ENCODE results near the gene HSBP1L1. TPM values are rescaled to one million over a fixed set of nuclear protein-coding genes. Genes with fewer than 3 reads are reported as not detected.
"Not testable (repeated sequence)": the region's sequence is repeated elsewhere in the genome, so short reads cannot be mapped to it uniquely, and the experiment has no call there.

The HSBP1L1 gene
- total RNA-seq, 1 experiment from 2014 or later, result 25.7 TPM

DNA sequence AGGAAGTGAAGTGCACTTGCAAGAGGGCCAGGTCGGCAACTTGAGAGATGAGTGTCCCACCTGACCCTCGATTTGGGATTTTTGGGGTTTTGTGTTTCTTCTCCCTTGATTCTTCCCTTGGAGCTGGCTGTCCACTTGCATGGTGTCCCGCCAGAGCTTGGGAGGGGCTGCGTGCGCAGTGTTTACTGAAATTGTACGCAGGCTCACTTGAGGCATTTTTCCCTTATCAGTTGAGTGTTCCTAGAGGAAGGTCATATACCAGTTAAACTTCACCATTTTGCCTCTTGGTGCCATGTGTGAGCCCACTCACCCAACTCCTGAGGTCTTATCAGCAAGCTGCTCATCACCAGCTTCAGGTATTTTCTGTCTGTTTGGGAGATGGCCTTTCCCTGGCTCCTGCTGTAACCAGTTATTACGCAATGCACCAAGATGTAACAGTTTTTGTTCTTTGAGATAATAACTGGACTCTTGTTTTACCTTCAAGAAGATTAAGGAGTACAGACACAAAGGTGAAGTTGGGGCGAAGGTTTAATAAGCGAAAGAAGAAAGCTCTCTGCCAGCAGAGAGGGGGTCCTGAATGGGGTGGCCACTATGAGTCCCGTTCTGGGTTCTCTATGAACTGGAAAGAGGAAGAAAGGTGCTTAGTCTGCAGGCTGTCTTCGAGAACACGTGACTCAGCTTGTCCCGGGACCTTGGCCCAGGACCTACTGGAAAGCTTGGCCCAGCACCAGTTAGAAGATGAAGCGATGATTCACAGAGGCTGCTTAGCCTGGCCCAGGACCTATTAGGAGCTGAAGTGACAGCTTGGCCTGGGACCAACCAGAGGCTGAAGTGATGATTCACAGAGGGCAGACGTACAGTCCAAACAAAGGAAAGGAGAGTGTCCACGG lies 45.5 kb downstream of the HSBP1L1 start:
- BruUV-seq (replicated peaks), result no TSS peak
- Histone ChIP-seq H3K9me3 (no peaks in the 10 kb centered on the region), H3K4me3 (ENCODE audit: low read depth, low read length) (no peak overlapping the region), H3K4me1 (no peaks in the 10 kb centered on the region), H3K36me3 (ENCODE audit: control insufficient read depth, insufficient read depth, low read length) (no peaks in the 10 kb centered on the region), H3K27me3 (replicated peaks; ENCODE audit: control insufficient read depth, insufficient read depth, low read length) (no peaks in the 10 kb centered on the region)
- DNase-seq, result no peak
- Mint-ChIP-seq H3K36me3 (ENCODE audit: insufficient read depth, unreplicated experiment) (no peaks in the 10 kb centered on the region), H3K27me3 (ENCODE audit: insufficient read depth, unreplicated experiment) (no peaks in the 10 kb centered on the region), H3K9me3 (ENCODE audit: unreplicated experiment) (no peaks in the 10 kb centered on the region), H3K27ac (ENCODE audit: unreplicated experiment) (no peak overlapping the region), H3K4me1 (ENCODE audit: low read depth, unreplicated experiment) (no peaks in the 10 kb centered on the region), H3K4me3 (ENCODE audit: unreplicated experiment) (no peak overlapping the region)
- TF ChIP-seq, protein P1, sequence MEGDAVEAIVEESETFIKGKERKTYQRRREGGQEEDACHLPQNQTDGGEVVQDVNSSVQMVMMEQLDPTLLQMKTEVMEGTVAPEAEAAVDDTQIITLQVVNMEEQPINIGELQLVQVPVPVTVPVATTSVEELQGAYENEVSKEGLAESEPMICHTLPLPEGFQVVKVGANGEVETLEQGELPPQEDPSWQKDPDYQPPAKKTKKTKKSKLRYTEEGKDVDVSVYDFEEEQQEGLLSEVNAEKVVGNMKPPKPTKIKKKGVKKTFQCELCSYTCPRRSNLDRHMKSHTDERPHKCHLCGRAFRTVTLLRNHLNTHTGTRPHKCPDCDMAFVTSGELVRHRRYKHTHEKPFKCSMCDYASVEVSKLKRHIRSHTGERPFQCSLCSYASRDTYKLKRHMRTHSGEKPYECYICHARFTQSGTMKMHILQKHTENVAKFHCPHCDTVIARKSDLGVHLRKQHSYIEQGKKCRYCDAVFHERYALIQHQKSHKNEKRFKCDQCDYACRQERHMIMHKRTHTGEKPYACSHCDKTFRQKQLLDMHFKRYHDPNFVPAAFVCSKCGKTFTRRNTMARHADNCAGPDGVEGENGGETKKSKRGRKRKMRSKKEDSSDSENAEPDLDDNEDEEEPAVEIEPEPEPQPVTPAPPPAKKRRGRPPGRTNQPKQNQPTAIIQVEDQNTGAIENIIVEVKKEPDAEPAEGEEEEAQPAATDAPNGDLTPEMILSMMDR (IDR thresholded peaks at IDR 0.05; ENCODE audit: insufficient read depth in 1 of 2, low read depth in 1 of 2, low read length in 1 of 2, severe bottlenecking in 1 of 2, unreplicated experiment in 1 of 2), result no peak
- intact Hi-C loops (cut with micrococcal nuclease; ENCODE audit: unreplicated experiment), result no loop called here
- POLR2A ChIA-PET, result no interaction called here
- CTCF ChIA-PET, result interaction anchor here (0.5 kb wide), 1 partner anchor 124 kb away, joined by 3 read pairs; no protein-coding TSS in a partner anchor

DNA sequence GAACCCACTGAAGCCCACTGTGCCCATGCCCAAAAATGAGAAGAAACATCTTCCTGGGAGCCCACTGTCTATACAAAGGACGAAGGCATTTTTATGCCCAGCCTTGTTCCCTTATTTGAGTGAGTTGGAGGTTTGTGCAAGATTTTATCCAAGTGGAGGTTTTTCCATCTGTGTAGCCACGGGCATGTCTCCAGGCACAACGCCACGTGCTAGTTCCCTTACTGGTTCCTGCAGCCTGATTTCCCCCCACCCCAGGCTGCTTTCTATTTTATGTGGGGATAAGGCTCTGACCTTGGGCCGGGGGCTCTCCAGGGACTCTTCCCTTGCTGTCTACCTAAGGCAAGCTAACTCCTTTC lies 46.1 kb downstream of the HSBP1L1 start:
- POLR2A ChIA-PET, result no interaction called here
- Mint-ChIP-seq H3K27ac (ENCODE audit: unreplicated experiment) (no peak overlapping the region), H3K4me3 (ENCODE audit: unreplicated experiment) (no peak overlapping the region)

DNA sequence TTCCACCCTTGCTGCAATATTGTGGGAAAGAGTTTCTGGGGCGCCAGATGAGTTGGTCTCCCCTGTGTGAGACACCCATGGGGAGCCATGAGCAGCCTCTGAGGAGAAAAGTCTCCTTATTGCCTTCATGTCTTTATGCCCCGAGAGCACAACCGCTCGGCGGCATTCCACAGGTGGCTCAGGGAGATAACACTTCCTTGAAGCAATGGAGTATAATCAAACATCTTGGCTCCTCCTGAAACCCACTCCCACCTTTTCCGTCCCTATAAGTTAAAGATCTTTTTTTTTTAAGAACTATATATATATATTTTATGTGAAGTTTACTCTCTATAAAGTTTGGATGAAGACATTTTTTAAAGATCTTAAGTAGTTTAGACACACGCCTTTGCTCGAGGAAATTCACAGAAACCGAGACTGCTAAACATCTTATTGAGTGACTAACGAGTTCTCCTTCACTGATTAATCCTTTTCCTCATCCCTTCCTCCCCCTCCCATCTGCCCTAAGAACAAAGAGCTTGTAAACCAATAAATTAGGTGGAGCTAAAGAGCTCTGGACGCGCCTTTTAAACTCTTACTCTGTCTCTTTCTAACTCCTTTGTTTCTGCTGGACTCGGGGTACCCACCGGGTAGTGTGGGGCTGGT lies 47.2 kb downstream of the HSBP1L1 start:
- H3K27me3 ChIP-seq (replicated peaks; ENCODE audit: control insufficient read depth, insufficient read depth, low read length); POLR2A ChIA-PET; H3K4me1 ChIP-seq; H3K36me3 Mint-ChIP-seq (ENCODE audit: insufficient read depth, unreplicated experiment); DNase-seq; H3K4me3 ChIP-seq (ENCODE audit: low read depth, low read length); H3K4me3 Mint-ChIP-seq (ENCODE audit: unreplicated experiment); H3K27me3 Mint-ChIP-seq (ENCODE audit: insufficient read depth, unreplicated experiment); H3K9me3 Mint-ChIP-seq (ENCODE audit: unreplicated experiment); BruUV-seq (replicated peaks); CTCF ChIA-PET; H3K36me3 ChIP-seq (ENCODE audit: control insufficient read depth, insufficient read depth, low read length); H3K27ac Mint-ChIP-seq (ENCODE audit: unreplicated experiment); intact Hi-C loops (cut with micrococcal nuclease; ENCODE audit: unreplicated experiment); H3K4me1 Mint-ChIP-seq (ENCODE audit: low read depth, unreplicated experiment); H3K9me3 ChIP-seq: not testable (repeated sequence)

More for the DNA sequence above, 46.1 kb downstream of the HSBP1L1 start:
- intact Hi-C loops (cut with micrococcal nuclease; ENCODE audit: unreplicated experiment), result no loop called here
- Mint-ChIP-seq H3K27me3 (ENCODE audit: insufficient read depth, unreplicated experiment) (no peaks in the 10 kb centered on the region), H3K4me1 (ENCODE audit: low read depth, unreplicated experiment) (no peaks in the 10 kb centered on the region), H3K9me3 (ENCODE audit: unreplicated experiment) (no peaks in the 10 kb centered on the region), H3K36me3 (ENCODE audit: insufficient read depth, unreplicated experiment) (no peaks in the 10 kb centered on the region)
- Histone ChIP-seq H3K9me3 (no peaks in the 10 kb centered on the region), H3K27me3 (replicated peaks; ENCODE audit: control insufficient read depth, insufficient read depth, low read length) (no peaks in the 10 kb centered on the region), H3K4me3 (ENCODE audit: low read depth, low read length) (no peak overlapping the region), H3K36me3 (ENCODE audit: control insufficient read depth, insufficient read depth, low read length) (no peaks in the 10 kb centered on the region), H3K4me1 (no peaks in the 10 kb centered on the region)
- CTCF ChIA-PET, result interaction anchor here (0.5 kb wide), 1 partner anchor 123 kb away, joined by 3 read pairs; no protein-coding TSS in a partner anchor
- no TSS peak for BruUV-seq (replicated peaks)
- TF ChIP-seq, protein P1 (IDR thresholded peaks at IDR 0.05; ENCODE audit: insufficient read depth in 1 of 2, low read depth in 1 of 2, low read length in 1 of 2, severe bottlenecking in 1 of 2, unreplicated experiment in 1 of 2), result no peak
- DNase-seq, result no peak

Measured in Caco-2 (cell line).